Naive B cell (primary cell): Measurements from ENCODE around the gene MUC13. TPM values are rescaled to one million over a fixed set of nuclear protein-coding genes. Genes with fewer than 3 reads are reported as not detected.

Source experiments
- ATAC-seq, 2 donors: fragments of 150-1000 bp; cut with Tn5 transposase; 2 replicates each; pipeline ENCODE4 v1.10.0; 2021; ENCODE audit warnings: low read depth in 2 of 2, mild to moderate bottlenecking in 2 of 2, moderate library complexity in 2 of 2
- DNase-seq: peaks from one replicate; pipeline ENCODE4 v3.0.0; 2022
- H3K27ac Mint-ChIP-seq, 6 donors: one replicate each; pipeline ENCODE4 v1.8.0; 2020 to 2022; ENCODE audit warnings: mild to moderate bottlenecking in 6 of 6, mixed read lengths in 6 of 6, moderate library complexity in 5 of 6, inconsistent platforms in 2 of 6
- H3K27me3 Mint-ChIP-seq, 3 donors: one replicate each; pipeline ENCODE4 v1.8.0; 2021 to 2022; ENCODE audit warnings: mixed read lengths in 3 of 3, mild to moderate bottlenecking in 1 of 3
- H3K36me3 Mint-ChIP-seq, 2 donors: one replicate each; pipeline ENCODE4 v1.8.0; 2020 to 2022; ENCODE audit warnings: mixed read lengths in 2 of 2, inconsistent platforms in 1 of 2, mild to moderate bottlenecking in 1 of 2
- H3K4me1 Mint-ChIP-seq, 3 donors: one replicate each; pipeline ENCODE4 v1.8.0; 2020 to 2022; ENCODE audit warnings: mixed read lengths in 3 of 3, inconsistent platforms in 1 of 3, mild to moderate bottlenecking in 1 of 3, moderate library complexity in 1 of 3
- H3K4me3 Mint-ChIP-seq, 8 donors: one replicate each; pipeline ENCODE4 v1.8.0; 2020 to 2022; ENCODE audit warnings: mild to moderate bottlenecking in 8 of 8, mixed read lengths in 8 of 8, moderate library complexity in 8 of 8, inconsistent platforms in 2 of 8
- H3K9me3 Mint-ChIP-seq, 7 donors: one replicate each; pipeline ENCODE4 v1.8.0; 2020 to 2022; ENCODE audit warnings: mixed read lengths in 7 of 7, mild to moderate bottlenecking in 5 of 7, inconsistent platforms in 2 of 7, moderate library complexity in 1 of 7
- polyA plus RNA-seq, 6 donors: library from polyadenylated mRNA; unstranded; fragments of 300-500 nt; fragmentation: Illumina TruSeq; gene quantifications; one replicate each; pipeline ENCODE4 v1.2.3, GENCODE V29; 2021; ENCODE audit warnings: low read depth in 6 of 6

The MUC13 gene
- polyA plus RNA-seq, 6 donors from 2014 or later, result not detected

GRCh38 chr3:124862006-124862405 is 72.5 kb downstream of the MUC13 start:
- Mint-ChIP-seq H3K4me3 (no peak overlapping the region), H3K9me3 (no peaks in the 10 kb centered on the region), H3K4me1 (no peaks in the 10 kb centered on the region), H3K27ac (peak overlapping the region in 1 of 6 donors; percentile 12), H3K36me3 (no peaks in the 10 kb centered on the region), H3K27me3 (peaks cover 7 to 25% (median 14%) of the 10 kb centered on the region in 3 donors)
- DNase-seq, result no peak
- no peak for ATAC-seq

GRCh38 chr3:124861041-124861440 is 73.5 kb downstream of the MUC13 start:
- peak overlapping the region in 2 of 8 donors; percentile 6 to 69 for H3K4me3 Mint-ChIP-seq
- no peak for DNase-seq
- no peak overlapping the region for H3K27ac Mint-ChIP-seq
- H3K36me3 Mint-ChIP-seq, result no peaks in the 10 kb centered on the region
- H3K4me1 Mint-ChIP-seq, result no peaks in the 10 kb centered on the region
- H3K9me3 Mint-ChIP-seq, result no peaks in the 10 kb centered on the region
- H3K27me3 Mint-ChIP-seq, result peaks cover 9 to 18% (median 11%) of the 10 kb centered on the region in 3 donors
- no peak for ATAC-seq

- no peaks in the 10 kb centered on the region for H3K36me3 Mint-ChIP-seq
- no peak overlapping the region for H3K27ac Mint-ChIP-seq
- DNase-seq (no peak), ATAC-seq (no peak)
- peak overlapping the region in 2 of 8 donors; percentile 6 to 69 for H3K4me3 Mint-ChIP-seq
- no peaks in the 10 kb centered on the region for H3K4me1 Mint-ChIP-seq
- H3K27me3 Mint-ChIP-seq, result peaks cover 8 to 22% (median 15%) of the 10 kb centered on the region in 3 donors
- H3K9me3 Mint-ChIP-seq, result peaks cover 0 to under 1% (median 0%) of the 10 kb centered on the region in 7 donors
Observed at GRCh38 chr3:124860599-124860998, 74.0 kb downstream of the MUC13 start.

DNA sequence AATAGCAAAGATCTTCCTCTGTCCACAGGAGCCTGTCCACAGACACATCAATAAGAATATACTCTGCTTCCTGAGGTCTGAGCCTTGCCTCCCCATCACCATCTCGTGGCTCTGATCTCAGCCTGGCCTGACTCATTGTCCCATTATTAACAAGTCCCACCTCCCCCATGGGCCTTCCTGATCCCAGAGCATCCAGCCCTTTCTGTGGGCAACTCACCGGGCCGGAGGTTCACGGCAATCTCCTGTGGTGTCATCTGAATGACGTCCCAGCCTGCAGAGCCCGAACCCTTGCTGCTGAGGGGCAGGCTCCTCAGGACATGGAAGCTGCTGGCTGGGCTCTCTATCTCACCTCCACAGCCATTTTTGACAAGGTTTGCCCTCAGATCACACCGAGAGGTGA is 75.5 kb downstream of the MUC13 start:
- DNase-seq, result no peak
- Mint-ChIP-seq H3K9me3 (peaks cover 0 to 2% (median 0%) of the 10 kb centered on the region in 7 donors), H3K4me1 (no peaks in the 10 kb centered on the region), H3K27me3 (peaks cover 13 to 27% (median 19%) of the 10 kb centered on the region in 3 donors), H3K36me3 (no peaks in the 10 kb centered on the region), H3K4me3 (no peak overlapping the region), H3K27ac (no peak overlapping the region)
- ATAC-seq, result no peak

GRCh38 chr3:124858275-124858674 is 76.3 kb downstream of the MUC13 start:
- DNase-seq (no peak), ATAC-seq (no peak)
- Mint-ChIP-seq H3K4me1 (no peaks in the 10 kb centered on the region), H3K9me3 (peaks cover 0 to 2% (median 0%) of the 10 kb centered on the region in 7 donors), H3K27me3 (peaks cover 14 to 27% (median 19%) of the 10 kb centered on the region in 3 donors), H3K4me3 (no peak overlapping the region), H3K36me3 (no peaks in the 10 kb centered on the region), H3K27ac (no peak overlapping the region)

GRCh38 chr3:124856677-124857076 is 77.9 kb downstream of the MUC13 start:
- ATAC-seq, result no peak
- H3K27me3 Mint-ChIP-seq, result peaks cover 19 to 37% (median 24%) of the 10 kb centered on the region in 3 donors
- no peaks in the 10 kb centered on the region for H3K36me3 Mint-ChIP-seq
- DNase-seq, result no peak
- H3K9me3 Mint-ChIP-seq, result peaks cover 0 to 2% (median 0%) of the 10 kb centered on the region in 7 donors
- no peak overlapping the region for H3K4me3 Mint-ChIP-seq
- H3K4me1 Mint-ChIP-seq, result no peaks in the 10 kb centered on the region
- H3K27ac Mint-ChIP-seq, result no peak overlapping the region

Other genes with a start within 250 kb of the MUC13 start
- 10 to 100 TPM; 10.9 to 28.7 (median 23.9) TPM for gene UMPS, start 204.3 kb downstream of the MUC13 start, polyA plus RNA-seq
- 1 to 10 TPM in 2 of 6 donors, under 1 TPM in 2, not detected in 2; 0.22 to 2.0 (median 1.1) TPM for gene ITGB5, start 47.4 kb downstream of the MUC13 start, polyA plus RNA-seq
- 1 to 10 TPM in 3 of 6 donors, under 1 TPM in 2, not detected in 1; 0.73 to 1.8 (median 1.1) TPM for gene HEG1, start 121.2 kb upstream of the MUC13 start, polyA plus RNA-seq